A549 (cell line): ENCODE data around the gene SREBF1.

Source experiments
- CBX2 ChIP-seq: fragments of 200-600 bp; sonication (generic); IDR thresholded peaks from 2 replicates; pipeline ENCODE4 v1.6.1; 2016; ENCODE audit warnings: low read depth, mild to moderate bottlenecking, borderline replicate concordance
- CEBPB ChIP-seq, 2 experiments: fragments of >200 bp in 1 of 2; sonication (Bioruptor Twin) in 1 of 2; formaldehyde crosslinking in 1 of 2; IDR thresholded peaks; 2 replicates each; pipeline ENCODE4 v1.6.1; 2012 to 2016
- EP300 ChIP-seq, 2 experiments: fragments of >200 bp; sonication (Bioruptor Twin); formaldehyde crosslinking; IDR thresholded peaks; 2 replicates in 1 of 2; 3 replicates in 1 of 2; pipeline ENCODE4 v1.6.1; 2016 to 2017
- FOSL2 ChIP-seq, 2 experiments: fragments of 450-650 bp in 1 of 2; fragments of >200 bp in 1 of 2; sonication (Bioruptor Twin) in 1 of 2; formaldehyde crosslinking; IDR thresholded peaks; 2 replicates each; pipeline versions ENCODE4 v1.5.0 to v1.6.1; 2016 to 2020; ENCODE audit warnings: mild to moderate bottlenecking in 1 of 2, moderate library complexity in 1 of 2
- GATA3 ChIP-seq: IDR thresholded peaks from 2 replicates; pipeline ENCODE4 v1.6.1; 2012; ENCODE audit warnings: borderline replicate concordance
- HMGXB4 ChIP-seq: fragments of 250-450 bp; sonication (Bioruptor Pico); IDR thresholded peaks from 2 replicates; pipeline ENCODE4 v1.5.0; 2021; ENCODE audit warnings: mild to moderate bottlenecking, moderate library complexity, borderline replicate concordance
- JUN ChIP-seq, 2 experiments: fragments of >200 bp; sonication (Bioruptor Twin); formaldehyde crosslinking; IDR thresholded peaks; 2 replicates in 1 of 2; 3 replicates in 1 of 2; pipeline ENCODE4 v1.6.1; 2016 to 2017
- PHF8 ChIP-seq: fragments of 200-600 bp; sonication (generic); IDR thresholded peaks from 2 replicates; pipeline ENCODE4 v1.6.1; 2016; ENCODE audit warnings: low read depth, mild to moderate bottlenecking, antibody characterized with exemption, moderate library complexity, borderline replicate concordance
- POLR2A ChIP-seq: IDR thresholded peaks from 2 replicates; pipeline ENCODE4 v1.6.1; 2012; ENCODE audit warnings: mild to moderate bottlenecking, low read length
- RAD21 ChIP-seq, 2 experiments: fragments of >200 bp in 1 of 2; sonication (Bioruptor Twin) in 1 of 2; formaldehyde crosslinking in 1 of 2; IDR thresholded peaks in 1 of 2; conservative IDR thresholded peaks in 1 of 2; 2 replicates in 1 of 2; 3 replicates in 1 of 2; pipeline ENCODE4 v1.6.1; 2012 to 2018; ENCODE audit warnings: inconsistent platforms in 1 of 2
- TP53 ChIP-seq: fragments of 250-450 bp; sonication (Bioruptor Pico); IDR thresholded peaks from 2 replicates; pipeline ENCODE4 v1.5.0; 2021; ENCODE audit warnings: mild to moderate bottlenecking, moderate library complexity
- TF ChIP-seq, protein P1 (sequence below): fragments of >200 bp; sonication (Bioruptor Twin); formaldehyde crosslinking; IDR thresholded peaks from 3 replicates; pipeline ENCODE4 v1.5.1; 2016

DNA sequence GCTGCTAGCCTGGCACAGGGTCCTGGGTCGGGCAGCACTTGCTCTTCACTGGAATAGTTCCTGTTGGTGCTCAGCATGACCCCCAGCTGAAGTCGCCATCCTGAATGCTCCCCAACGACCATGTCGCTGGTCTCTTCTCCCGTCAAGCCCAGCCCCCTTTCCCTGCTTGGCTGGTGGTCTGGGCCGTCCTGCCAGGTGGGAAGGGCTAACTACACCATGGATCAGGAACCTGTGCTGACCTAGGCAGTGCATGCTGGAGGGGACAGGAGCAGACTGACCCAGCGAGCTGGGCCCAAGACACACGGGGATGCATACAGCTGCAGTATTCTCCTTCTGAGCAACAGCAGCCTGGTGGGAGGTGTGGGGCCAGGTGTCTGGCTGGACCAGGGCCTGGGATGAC, 9.2 kb upstream of the SREBF1 start:
- TF ChIP-seq POLR2A (no peak), RAD21 (conservative IDR thresholded peaks at IDR 0.05 in 1 of 2, IDR thresholded peaks at IDR 0.05 in 1 of 2) (no peak), JUN (IDR thresholded peaks at IDR 0.05) (no peak), FOSL2 (IDR thresholded peaks at IDR 0.05) (no peak), FOSL2 (CRISPR knock-in tag; IDR thresholded peaks at IDR 0.05) (no peak), CEBPB (IDR thresholded peaks at IDR 0.05) (no peak), HMGXB4 (CRISPR knock-in tag) (no peak), PHF8 (no peak), TP53 (CRISPR knock-in tag) (no peak), GATA3 (no peak), EP300 (IDR thresholded peaks at IDR 0.05) (no peak), CBX2 (no peak)
- TF ChIP-seq, protein P1, sequence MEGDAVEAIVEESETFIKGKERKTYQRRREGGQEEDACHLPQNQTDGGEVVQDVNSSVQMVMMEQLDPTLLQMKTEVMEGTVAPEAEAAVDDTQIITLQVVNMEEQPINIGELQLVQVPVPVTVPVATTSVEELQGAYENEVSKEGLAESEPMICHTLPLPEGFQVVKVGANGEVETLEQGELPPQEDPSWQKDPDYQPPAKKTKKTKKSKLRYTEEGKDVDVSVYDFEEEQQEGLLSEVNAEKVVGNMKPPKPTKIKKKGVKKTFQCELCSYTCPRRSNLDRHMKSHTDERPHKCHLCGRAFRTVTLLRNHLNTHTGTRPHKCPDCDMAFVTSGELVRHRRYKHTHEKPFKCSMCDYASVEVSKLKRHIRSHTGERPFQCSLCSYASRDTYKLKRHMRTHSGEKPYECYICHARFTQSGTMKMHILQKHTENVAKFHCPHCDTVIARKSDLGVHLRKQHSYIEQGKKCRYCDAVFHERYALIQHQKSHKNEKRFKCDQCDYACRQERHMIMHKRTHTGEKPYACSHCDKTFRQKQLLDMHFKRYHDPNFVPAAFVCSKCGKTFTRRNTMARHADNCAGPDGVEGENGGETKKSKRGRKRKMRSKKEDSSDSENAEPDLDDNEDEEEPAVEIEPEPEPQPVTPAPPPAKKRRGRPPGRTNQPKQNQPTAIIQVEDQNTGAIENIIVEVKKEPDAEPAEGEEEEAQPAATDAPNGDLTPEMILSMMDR: no peak
